Measurements from ENCODE around the gene CYP4F22. TPM values are rescaled to one million over a fixed set of nuclear protein-coding genes. Genes with fewer than 3 reads are reported as not detected.

Gene CYP4F22
- total RNA-seq, 2 experiments from 2014 or later = not detected

DNA sequence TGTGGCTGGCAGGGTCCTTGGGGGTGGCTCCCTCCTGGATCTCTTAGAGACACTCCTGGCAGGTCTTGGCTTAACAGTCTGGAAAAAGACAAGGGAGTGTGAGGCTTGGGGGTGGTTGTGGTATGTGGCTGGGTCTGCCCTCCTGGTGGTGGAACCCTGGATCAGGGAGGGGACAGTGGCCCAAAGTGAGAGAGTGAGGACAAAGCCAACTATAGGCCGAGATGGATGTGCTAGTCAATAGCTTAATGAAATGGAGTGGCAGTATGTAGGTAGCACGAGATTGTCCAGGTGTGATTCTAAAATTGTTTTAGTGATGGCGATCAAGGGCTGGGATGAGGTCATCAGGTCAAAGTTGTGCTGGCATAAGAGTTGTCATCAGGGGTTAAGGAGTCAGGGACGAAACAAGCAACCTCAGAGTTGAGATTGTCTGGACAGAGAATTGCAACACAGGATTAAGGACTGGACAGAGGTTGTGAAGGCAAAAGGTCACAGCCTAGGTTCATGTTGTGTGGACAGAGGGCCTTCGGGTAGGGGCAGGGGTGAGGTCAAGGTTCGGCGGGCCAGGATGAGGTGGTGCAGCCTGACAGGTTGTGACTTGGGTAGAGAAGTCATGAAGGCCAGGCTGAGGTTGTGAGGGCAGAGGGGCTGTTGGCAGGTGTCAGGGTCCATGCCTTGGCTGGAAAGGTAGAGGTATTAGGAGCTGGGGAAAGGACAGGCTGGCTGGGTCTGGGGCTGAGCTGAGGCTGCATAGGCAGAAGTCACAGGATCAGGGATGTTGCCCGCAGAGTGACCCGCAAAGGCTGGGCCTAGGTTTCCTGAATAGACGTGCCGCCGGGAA lies 39.4 kb upstream of the CYP4F22 start:
- ChIA-PET CTCF (ENCODE audit: unreplicated experiment) (no interaction called here), POLR2A (no interaction called here)
- Histone ChIP-seq H3K9me3 (ENCODE audit: low read length) (no peaks in the 10 kb centered on the region), H3K4me3 (ENCODE audit: low read depth, low read length, poor library complexity, severe bottlenecking) (no peak overlapping the region), H3K79me2 (ENCODE audit: insufficient read depth, low read depth, low read length) (no peaks in the 10 kb centered on the region; the same call in 1 of the 2 replicates), H2AFZ (ENCODE audit: low read length) (no peak overlapping the region), H4K20me1 (ENCODE audit: insufficient read depth, low read length) (no peaks in the 10 kb centered on the region), H3K27ac (ENCODE audit: low read depth, low read length, poor library complexity, severe bottlenecking) (no peak overlapping the region), H3K4me2 (ENCODE audit: low read length) (no peak overlapping the region), H3K9me2 (ENCODE audit: insufficient read depth, low read length) (no peaks in the 10 kb centered on the region), H3K36me3 (ENCODE audit: insufficient read depth, low read length) (no peaks in the 10 kb centered on the region), H3K4me1 (ENCODE audit: insufficient read depth, low read length, poor library complexity, severe bottlenecking) (peaks cover 32% of the 10 kb centered on the region)
- intact Hi-C loops (cut with micrococcal nuclease; ENCODE audit: unreplicated experiment) = loop anchor here (10.0 kb wide), 1 partner anchor 86 kb away; no protein-coding TSS in a partner anchor
- BruUV-seq (replicated peaks) = no TSS peak
- no peak for TF ChIP-seq CTCF (conservative IDR thresholded peaks at IDR 0.05; ENCODE audit: low read length)
- no peak for TF ChIP-seq EZH2phosphoT487 (IDR thresholded peaks at IDR 0.05; ENCODE audit: borderline replicate concordance, low read depth, low read length)
- no peak for DNase-seq (ENCODE audit: low spot score)

- no TSS peak for BruUV-seq (replicated peaks)
- TF ChIP-seq CTCF (conservative IDR thresholded peaks at IDR 0.05; ENCODE audit: low read length) (no peak), EZH2phosphoT487 (IDR thresholded peaks at IDR 0.05; ENCODE audit: borderline replicate concordance, low read depth, low read length) (no peak)
- no peak overlapping the region for H2AFZ ChIP-seq (ENCODE audit: low read length)
- H3K36me3 ChIP-seq (ENCODE audit: insufficient read depth, low read length) = no peaks in the 10 kb centered on the region
- H3K4me2 ChIP-seq (ENCODE audit: low read length) = no peak overlapping the region
- no peaks in the 10 kb centered on the region for H4K20me1 ChIP-seq (ENCODE audit: insufficient read depth, low read length)
- DNase-seq (ENCODE audit: low spot score) = no peak
- intact Hi-C loops (cut with micrococcal nuclease; ENCODE audit: unreplicated experiment) = loop anchor here (10.0 kb wide), 1 partner anchor 85 kb away; no protein-coding TSS in a partner anchor
- H3K9me3 ChIP-seq (ENCODE audit: low read length) = no peaks in the 10 kb centered on the region
- H3K4me3 ChIP-seq (ENCODE audit: low read depth, low read length, poor library complexity, severe bottlenecking) = no peak overlapping the region
- H3K9me2 ChIP-seq (ENCODE audit: insufficient read depth, low read length) = no peaks in the 10 kb centered on the region
- ChIA-PET CTCF (ENCODE audit: unreplicated experiment) (no interaction called here), POLR2A (no interaction called here)
- no peaks in the 10 kb centered on the region; the same call in 1 of the 2 replicates for H3K79me2 ChIP-seq (ENCODE audit: insufficient read depth, low read depth, low read length)
- H3K4me1 ChIP-seq (ENCODE audit: insufficient read depth, low read length, poor library complexity, severe bottlenecking) = peaks cover 31% of the 10 kb centered on the region
- no peak overlapping the region for H3K27ac ChIP-seq (ENCODE audit: low read depth, low read length, poor library complexity, severe bottlenecking)
Observed at GRCh38 chr19:15469513-15470297, 38.6 kb upstream of the CYP4F22 start.
